Activated naive CD4-positive, alpha-beta T cell treated with anti-CD3 and anti-CD28 coated beads, Interleukin-2, amount 50 U/mL, for 24 hours (primary cell): ENCODE data around the gene ARID1B.
"Not testable (repeated sequence)": the region's sequence is repeated elsewhere in the genome, so short reads cannot be mapped to it uniquely, and the experiment has no call there.

Experiments used
- H3K27ac Mint-ChIP-seq: one replicate; pipeline ENCODE4 v1.8.0; 2021; ENCODE audit warnings: mild to moderate bottlenecking, mixed read lengths
- H3K27me3 Mint-ChIP-seq: one replicate; pipeline ENCODE4 v1.8.0; 2021; ENCODE audit warnings: mixed read lengths
- H3K36me3 Mint-ChIP-seq: one replicate; pipeline ENCODE4 v1.8.0; 2021; ENCODE audit warnings: mixed read lengths
- H3K4me1 Mint-ChIP-seq: one replicate; pipeline ENCODE4 v1.8.0; 2021; ENCODE audit warnings: mixed read lengths
- H3K4me3 Mint-ChIP-seq: one replicate; pipeline ENCODE4 v1.8.0; 2021; ENCODE audit warnings: mild to moderate bottlenecking, mixed read lengths
- H3K9me3 Mint-ChIP-seq: one replicate; pipeline ENCODE4 v1.8.0; 2021; ENCODE audit warnings: mixed read lengths

The ARID1B gene

DNA sequence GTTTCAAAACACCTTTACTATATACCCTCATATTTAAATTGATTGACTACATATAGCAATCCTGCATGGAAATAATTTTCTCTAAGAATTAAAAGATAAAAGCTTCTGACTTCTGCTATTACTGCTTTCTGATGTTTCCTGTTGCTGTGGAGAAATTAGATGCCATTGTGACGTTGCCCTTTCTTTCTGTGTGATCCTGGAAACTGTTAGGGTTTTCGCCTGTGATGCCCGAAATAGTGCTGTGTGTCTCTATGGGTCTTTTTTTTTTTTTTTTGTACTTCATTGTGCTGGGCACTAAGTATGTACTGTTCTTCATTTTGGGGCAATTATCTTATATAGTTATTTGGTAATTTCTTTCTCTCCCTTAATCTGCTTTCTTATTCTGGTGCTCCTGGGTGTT is 205.0 kb downstream of the ARID1B start:
- Mint-ChIP-seq H3K36me3 (peaks cover 1% of the 10 kb centered on the region), H3K27ac (no peak overlapping the region), H3K4me1 (peaks cover 94% of the 10 kb centered on the region)

DNA sequence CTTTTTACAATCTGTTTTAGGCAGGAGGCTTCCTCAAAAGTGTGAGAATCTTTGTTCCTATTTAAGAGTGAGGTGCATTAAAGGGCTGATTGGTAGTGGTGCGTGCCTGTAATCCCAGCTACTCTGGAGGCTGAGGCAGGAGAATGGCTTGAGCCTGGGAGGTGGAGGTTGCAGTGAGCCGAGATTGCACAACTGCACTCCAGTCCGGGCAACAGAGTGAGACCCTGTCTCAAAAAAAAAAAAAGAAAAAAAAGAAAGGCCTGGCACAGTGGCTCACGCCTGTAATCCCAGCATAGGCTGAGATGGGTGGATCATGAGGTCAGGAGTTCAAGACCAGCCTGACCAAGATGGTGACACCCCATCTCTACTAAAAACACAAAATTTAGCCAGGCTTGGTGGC is 205.7 kb downstream of the ARID1B start:
- H3K36me3 Mint-ChIP-seq, H3K27ac Mint-ChIP-seq, H3K9me3 Mint-ChIP-seq, H3K27me3 Mint-ChIP-seq, H3K4me3 Mint-ChIP-seq: not testable (repeated sequence)
- peaks cover 94% of the 10 kb centered on the region for H3K4me1 Mint-ChIP-seq

More for the DNA sequence above, 205.0 kb downstream of the ARID1B start:
- H3K4me3 Mint-ChIP-seq = no peak overlapping the region
- no peaks in the 10 kb centered on the region for H3K27me3 Mint-ChIP-seq
- H3K9me3 Mint-ChIP-seq = no peaks in the 10 kb centered on the region

DNA sequence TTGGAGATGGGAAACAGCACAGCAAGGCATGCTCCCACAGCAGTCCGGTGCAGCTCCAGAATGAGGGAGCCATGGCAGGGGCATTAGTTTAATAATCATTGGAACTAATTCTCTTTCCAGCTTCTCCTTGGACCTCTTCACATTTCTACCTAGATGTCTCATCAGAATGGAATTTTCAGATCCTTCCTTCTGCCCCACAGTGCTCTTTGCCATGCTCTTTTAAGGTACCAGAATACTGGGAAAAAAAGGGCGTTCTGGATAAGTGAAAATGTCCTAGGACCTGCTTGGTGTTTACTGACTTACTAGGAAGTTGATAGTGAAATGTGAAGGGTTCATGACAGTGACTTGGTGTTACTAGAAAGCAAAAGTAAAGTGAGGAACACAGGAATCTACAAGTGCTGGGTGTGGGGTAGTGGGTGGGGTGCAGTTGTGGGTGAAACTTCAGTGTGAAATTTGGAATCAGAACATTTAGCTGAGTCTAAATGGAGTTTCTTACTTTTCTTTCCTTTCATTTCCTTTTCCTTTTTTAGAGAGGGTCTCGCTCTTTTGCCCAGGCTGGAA is 207.1 kb downstream of the ARID1B start:
- H3K36me3 Mint-ChIP-seq = no peaks in the 10 kb centered on the region
- peak overlapping the region; percentile 58 for H3K4me3 Mint-ChIP-seq
- peaks cover 94% of the 10 kb centered on the region for H3K4me1 Mint-ChIP-seq
- peak overlapping the region; percentile 61 for H3K27ac Mint-ChIP-seq
- H3K27me3 Mint-ChIP-seq = no peaks in the 10 kb centered on the region
- no peaks in the 10 kb centered on the region for H3K9me3 Mint-ChIP-seq

DNA sequence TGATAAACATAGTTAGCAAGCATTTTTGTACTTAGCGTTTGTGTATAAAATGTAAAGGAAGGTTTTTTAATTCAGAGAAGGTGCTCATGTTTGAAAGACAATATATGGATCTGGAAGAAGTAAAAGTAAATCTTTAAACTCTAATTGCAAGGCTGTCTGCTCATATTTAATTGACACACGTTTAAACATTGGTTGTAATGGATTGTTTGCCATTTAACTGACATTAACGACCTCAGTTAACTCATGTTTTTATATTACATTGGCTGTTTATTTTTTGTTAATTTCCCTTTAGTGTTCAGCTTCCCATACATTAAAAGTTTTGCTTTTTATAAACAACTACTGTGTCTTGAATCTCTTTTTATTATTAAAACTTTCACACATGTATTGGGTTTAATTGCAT is 208.1 kb downstream of the ARID1B start:
- Mint-ChIP-seq H3K4me3 (no peak overlapping the region), H3K27ac (no peak overlapping the region)

DNA sequence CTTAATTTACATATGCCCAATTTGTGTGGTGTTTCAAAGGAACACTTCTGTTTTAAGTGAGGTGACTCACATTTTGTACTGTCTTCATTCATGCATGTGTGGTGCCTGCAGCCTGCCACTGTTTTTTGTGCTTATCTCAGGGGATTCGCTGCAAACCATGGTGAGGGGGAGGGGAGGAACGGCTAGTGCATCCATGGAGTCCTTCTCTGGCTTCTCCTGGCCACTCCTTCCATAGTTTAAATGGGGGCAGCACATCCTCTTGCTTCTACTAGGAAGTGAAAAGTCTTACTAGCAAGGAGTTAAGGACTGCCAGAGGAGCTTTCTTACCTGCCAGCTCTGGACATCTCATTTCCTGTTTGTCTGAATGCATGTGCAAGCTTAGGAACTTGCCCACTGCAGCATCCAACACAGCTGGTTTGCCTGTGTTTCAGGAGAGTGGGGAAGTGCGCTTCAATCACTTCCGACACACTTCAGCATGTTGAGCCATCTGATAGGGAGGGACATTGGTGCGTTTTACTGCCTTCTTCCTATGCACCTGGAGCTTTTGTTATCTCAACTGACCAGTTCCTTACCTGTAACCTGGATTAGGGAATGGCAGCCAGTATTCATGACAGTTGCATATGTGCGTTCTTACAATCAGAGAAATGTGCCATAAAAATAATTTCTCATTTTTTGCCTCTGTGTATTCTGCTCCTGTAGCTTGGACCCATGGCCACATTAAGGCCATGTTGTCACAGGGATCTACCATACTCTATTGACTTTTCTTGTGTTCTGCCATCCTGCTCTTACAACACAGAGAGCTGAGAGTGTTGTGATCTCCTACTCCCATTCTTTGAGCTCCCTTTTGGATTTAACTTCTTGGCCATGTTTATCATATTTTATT is 211.3 kb downstream of the ARID1B start:
- H3K4me3 Mint-ChIP-seq = no peak overlapping the region
- no peaks in the 10 kb centered on the region for H3K36me3 Mint-ChIP-seq
- peak overlapping the region; percentile 52 for H3K27ac Mint-ChIP-seq
- peaks cover 76% of the 10 kb centered on the region for H3K4me1 Mint-ChIP-seq
- H3K9me3 Mint-ChIP-seq = no peaks in the 10 kb centered on the region
- H3K27me3 Mint-ChIP-seq = no peaks in the 10 kb centered on the region

More for the DNA sequence above, 208.1 kb downstream of the ARID1B start:
- Mint-ChIP-seq H3K36me3 (no peaks in the 10 kb centered on the region), H3K9me3 (no peaks in the 10 kb centered on the region), H3K4me1 (peaks cover 93% of the 10 kb centered on the region), H3K27me3 (no peaks in the 10 kb centered on the region)

DNA sequence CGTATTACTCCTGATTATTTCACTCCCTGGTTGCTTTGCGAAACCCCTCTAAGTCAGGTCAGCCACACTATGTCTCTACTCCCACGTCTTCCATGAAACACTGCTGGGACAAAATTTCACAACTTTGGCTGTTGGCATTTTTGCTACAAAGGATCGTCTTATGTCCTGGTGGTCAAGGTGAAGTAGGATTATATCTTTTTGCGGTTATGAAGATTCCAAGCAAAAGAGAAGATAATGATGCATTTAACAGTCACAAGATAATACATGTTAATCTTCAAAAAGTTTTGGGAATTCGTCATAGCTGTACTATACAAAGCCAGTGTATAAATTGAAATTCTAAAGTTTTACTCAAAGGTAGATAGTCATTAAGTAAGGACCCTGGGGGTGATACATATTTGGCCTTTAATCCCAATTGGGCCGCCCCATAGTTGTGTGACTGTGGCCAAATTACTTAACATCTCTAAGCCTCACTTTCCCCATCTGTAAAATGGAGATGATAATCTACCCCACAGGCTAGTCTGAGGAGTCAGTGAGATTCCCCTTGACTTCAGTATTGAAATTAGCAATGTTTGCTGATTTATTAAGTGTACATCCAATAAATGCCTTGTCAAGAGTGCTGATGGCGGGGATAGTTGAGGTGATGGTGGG is 212.1 kb downstream of the ARID1B start:
- H3K4me3 Mint-ChIP-seq = no peak overlapping the region
- peaks cover 68% of the 10 kb centered on the region for H3K4me1 Mint-ChIP-seq
- peak overlapping the region; percentile 1 for H3K27ac Mint-ChIP-seq

DNA sequence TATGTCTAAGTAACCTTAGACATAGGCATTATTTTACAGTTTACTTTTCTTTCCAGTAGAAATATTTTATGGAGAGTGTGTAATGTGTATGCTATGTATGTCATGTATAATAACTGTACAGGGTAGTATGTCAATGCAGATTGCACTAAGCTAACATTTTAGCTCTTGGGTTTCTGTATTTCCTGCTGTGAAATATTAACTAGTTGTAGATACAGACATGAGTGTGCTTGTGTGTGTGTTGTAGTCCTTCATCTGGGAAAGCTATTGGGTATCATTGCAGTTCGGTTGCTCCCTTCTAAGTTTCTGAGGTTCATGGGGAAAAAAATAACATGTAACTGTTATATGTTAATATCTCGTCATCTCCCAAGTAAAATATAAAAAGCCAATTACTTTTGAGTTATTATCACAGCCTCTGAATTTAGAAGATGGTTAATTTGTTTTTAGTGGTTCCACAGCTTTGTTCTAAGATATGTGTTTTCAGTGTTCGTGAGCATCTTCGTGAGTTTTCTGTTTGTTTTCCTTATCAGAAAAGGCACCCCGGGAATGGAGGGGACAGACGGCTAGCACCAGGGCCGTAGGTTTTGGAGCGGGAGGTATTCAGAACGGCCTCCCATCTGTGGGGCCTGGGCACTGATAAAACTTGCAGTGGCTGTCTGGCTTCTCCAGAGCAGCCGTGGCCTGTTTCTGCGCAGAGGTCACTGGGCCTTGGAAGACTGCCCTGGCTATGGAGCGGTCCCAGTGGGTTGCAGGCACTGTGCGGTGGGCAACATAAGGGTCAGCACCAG is 215.0 kb downstream of the ARID1B start:
- no peaks in the 10 kb centered on the region for H3K9me3 Mint-ChIP-seq

More for the DNA sequence above, 212.1 kb downstream of the ARID1B start:
- H3K27me3 Mint-ChIP-seq = no peaks in the 10 kb centered on the region
- H3K9me3 Mint-ChIP-seq = no peaks in the 10 kb centered on the region
- no peaks in the 10 kb centered on the region for H3K36me3 Mint-ChIP-seq

DNA sequence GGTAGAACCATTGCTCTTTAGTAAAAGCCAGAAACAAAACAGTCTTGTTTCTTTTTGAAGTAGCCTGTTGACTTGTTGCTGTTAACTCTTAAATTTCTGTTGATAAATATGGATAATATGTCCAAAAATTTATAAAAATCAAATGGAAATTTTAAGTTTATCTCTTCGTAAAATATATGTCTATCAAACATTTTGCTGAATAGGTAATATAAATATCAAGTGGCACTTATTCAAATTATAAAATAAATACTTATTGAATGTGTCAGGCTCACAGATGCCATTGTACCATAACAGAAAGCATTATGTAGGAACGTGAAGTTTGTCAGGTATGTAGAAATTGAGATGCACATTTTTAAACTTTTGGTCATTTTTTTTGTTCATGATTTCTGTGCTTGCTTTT is 216.5 kb downstream of the ARID1B start:
- Mint-ChIP-seq H3K27me3 (no peaks in the 10 kb centered on the region), H3K4me3 (no peak overlapping the region), H3K9me3 (no peaks in the 10 kb centered on the region), H3K36me3 (no peaks in the 10 kb centered on the region), H3K27ac (no peak overlapping the region), H3K4me1 (peaks cover 53% of the 10 kb centered on the region)

More for the DNA sequence above, 215.0 kb downstream of the ARID1B start:
- H3K27me3 Mint-ChIP-seq = no peaks in the 10 kb centered on the region
- H3K4me1 Mint-ChIP-seq = peaks cover 61% of the 10 kb centered on the region
- H3K4me3 Mint-ChIP-seq = no peak overlapping the region
- no peaks in the 10 kb centered on the region for H3K36me3 Mint-ChIP-seq
- no peak overlapping the region for H3K27ac Mint-ChIP-seq

DNA sequence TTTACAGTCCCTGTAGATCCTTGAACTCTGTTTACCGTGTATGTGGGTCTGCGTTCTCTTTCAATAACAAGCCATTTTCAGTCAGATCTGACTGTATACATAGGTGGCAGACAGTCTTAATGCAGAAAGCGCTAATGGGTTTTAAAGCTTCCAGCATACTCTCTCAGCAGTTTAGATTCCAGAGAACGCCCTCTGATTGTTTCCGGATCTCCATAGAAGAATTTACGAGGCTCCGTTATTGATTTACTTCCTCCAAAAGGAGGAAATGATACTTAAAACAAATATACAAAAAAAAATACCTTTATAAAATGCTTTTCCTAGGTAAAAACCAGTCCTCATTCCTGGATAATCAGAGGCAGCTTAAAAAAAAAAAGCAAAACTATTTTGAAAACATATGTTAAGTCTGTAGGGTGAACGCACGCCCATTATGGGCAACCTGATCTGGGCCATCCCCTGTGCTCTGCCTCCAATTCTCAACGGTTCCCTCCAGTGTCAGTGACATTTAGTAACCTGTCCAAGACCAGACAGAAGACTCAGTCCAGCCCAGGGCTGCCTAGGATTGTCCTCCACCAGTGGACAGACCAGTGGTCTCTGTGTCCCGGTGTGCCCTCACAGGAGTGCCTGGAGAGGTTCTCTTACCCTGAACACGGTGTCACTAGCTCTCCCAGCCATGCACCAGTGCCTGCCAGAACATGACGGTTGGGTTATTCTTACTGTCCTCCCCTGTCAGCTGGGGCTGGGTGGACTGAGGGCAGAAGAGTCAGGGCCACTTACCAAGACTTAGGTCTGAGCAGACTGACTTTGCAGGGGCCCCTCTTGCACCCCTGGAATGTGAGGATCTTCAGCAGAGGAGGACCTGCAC is 217.3 kb downstream of the ARID1B start:
- Mint-ChIP-seq H3K36me3 (no peaks in the 10 kb centered on the region), H3K27me3 (no peaks in the 10 kb centered on the region), H3K4me3 (no peak overlapping the region), H3K27ac (no peak overlapping the region), H3K9me3 (no peaks in the 10 kb centered on the region), H3K4me1 (peaks cover 49% of the 10 kb centered on the region)

DNA sequence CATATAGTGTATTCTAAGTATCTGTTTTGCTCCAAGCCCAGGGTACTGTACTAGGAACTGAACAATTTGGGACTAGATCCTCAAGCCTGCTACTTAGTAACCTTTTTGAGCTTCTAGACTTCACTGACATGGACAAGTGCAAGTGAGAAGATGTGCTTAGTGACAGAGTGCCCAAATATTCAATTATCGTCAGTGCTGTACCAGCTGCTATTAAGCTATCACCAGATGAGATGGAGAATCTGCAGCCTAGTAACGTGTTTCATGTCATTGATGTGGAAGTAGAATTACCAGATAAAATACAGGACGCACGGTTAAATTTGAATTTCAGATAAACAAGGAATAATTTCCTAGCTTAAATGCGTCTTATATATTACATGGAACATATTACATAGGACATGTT is 218.3 kb downstream of the ARID1B start:
- H3K27ac Mint-ChIP-seq = no peak overlapping the region
- no peaks in the 10 kb centered on the region for H3K36me3 Mint-ChIP-seq
- H3K27me3 Mint-ChIP-seq = no peaks in the 10 kb centered on the region
- H3K9me3 Mint-ChIP-seq = no peaks in the 10 kb centered on the region
- no peak overlapping the region for H3K4me3 Mint-ChIP-seq
- peaks cover 51% of the 10 kb centered on the region for H3K4me1 Mint-ChIP-seq

DNA sequence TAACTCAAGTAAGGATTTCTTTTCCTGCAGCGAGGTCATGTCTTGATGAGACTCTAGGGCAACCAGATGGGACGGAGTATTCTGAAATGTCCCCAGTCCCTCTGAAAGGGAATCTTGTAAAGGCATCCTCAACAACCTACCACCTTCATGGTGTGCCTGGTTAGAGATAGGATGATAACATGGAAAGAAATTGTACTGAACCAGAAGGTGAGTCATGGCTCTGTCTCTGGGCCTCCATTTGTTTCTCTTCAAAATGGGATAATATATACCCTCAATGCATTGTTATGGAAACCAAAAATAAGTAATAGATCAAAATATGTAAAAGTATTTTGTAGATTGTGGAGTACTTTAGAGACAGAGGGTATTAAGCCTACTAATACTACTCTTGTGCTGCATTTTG is 219.1 kb downstream of the ARID1B start:
- Mint-ChIP-seq H3K4me1 (peaks cover 53% of the 10 kb centered on the region), H3K4me3 (no peak overlapping the region), H3K27me3 (no peaks in the 10 kb centered on the region), H3K27ac (no peak overlapping the region), H3K36me3 (no peaks in the 10 kb centered on the region), H3K9me3 (no peaks in the 10 kb centered on the region)

DNA sequence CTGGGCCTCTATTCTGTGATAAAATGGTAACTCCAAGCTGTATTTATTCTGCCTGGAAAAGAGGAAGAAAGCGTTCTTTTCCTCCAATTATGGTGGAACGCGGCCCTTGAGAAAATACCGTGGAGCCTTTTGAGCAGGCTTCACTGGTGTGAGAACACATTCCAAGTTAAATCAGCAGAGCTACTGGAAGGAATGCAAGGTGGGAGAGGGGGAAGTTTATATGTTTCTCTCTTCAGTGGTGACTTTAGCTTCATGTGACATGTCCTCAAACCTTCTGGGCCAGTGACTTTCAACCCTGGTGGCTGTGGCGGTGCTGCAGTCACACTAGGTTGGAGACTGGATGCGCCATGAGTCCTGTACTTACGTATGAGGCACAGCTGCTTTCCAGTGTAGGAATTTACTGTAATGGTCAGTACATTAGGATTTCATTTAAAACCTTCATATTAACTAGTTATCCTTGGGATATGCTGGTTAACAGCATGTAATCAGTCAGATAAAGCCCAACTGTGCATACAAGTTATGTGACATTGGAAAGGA is 221.7 kb downstream of the ARID1B start:
- Mint-ChIP-seq H3K27me3 (no peaks in the 10 kb centered on the region), H3K27ac (no peak overlapping the region), H3K36me3 (peaks cover 7% of the 10 kb centered on the region), H3K4me1 (peaks cover 69% of the 10 kb centered on the region), H3K4me3 (no peak overlapping the region), H3K9me3 (no peaks in the 10 kb centered on the region)

DNA sequence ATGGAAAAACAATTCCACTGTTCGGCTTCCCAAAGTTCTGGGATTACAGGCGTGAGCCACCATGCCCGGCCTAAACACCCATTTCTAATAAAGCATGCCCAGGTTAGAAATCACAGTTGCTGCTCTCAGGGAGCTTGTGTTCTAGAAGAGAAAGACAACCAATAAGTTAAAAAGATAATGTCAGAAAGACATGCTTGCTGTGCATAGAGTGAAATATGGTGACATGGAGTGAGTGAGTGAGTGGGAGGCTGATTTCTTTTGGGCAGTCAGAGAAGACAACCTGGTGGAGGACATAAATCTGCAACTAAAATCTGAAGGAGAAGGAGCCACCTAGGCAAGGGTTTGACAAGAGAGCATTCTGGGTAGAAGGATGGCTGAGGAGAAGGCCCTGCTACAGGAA is 222.6 kb downstream of the ARID1B start:
- Mint-ChIP-seq H3K4me1 (peaks cover 74% of the 10 kb centered on the region), H3K36me3 (peaks cover 7% of the 10 kb centered on the region), H3K4me3 (no peak overlapping the region)

DNA sequence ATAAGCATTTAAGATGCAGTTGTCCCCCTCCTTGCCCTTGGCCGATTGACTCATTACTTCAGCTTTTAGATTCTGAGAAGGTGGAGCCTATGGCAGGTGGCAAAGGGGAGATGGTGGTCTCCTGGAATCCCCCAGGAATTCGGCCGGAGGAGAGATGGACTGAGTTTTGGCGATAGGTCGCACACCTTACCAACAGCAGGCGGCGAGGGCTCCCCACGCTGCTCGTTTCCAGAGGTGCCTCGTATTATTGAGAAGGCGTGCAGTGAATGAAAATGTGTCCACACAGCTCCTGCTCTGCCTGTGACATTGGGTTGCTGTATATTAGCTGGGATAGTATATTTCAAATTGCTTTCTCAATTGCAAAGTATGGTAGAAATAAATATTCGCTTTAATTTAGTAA is 224.5 kb downstream of the ARID1B start:
- Mint-ChIP-seq H3K36me3 (peaks cover 7% of the 10 kb centered on the region), H3K27me3 (no peaks in the 10 kb centered on the region), H3K4me1 (peaks cover 80% of the 10 kb centered on the region), H3K27ac (no peak overlapping the region), H3K4me3 (no peak overlapping the region), H3K9me3 (no peaks in the 10 kb centered on the region)

More for the DNA sequence above, 222.6 kb downstream of the ARID1B start:
- H3K27ac Mint-ChIP-seq = peak overlapping the region; percentile 43
- H3K27me3 Mint-ChIP-seq = no peaks in the 10 kb centered on the region
- no peaks in the 10 kb centered on the region for H3K9me3 Mint-ChIP-seq
